CD4-positive, alpha-beta T cell treated with Interleukin-17A for 1 hour (primary cell): Measurements from ENCODE around the gene PGM2L1.
A peak's percentile ranks its signal among the peaks of the same experiment; 100 is the strongest.
"Not testable (repeated sequence)": the region's sequence is repeated elsewhere in the genome, so short reads cannot be mapped to it uniquely, and the experiment has no call there.

ENCODE experiments used
- DNase-seq: peaks from one replicate; pipeline ENCODE4 v3.0.0-alpha.2; 2020

Gene PGM2L1

DNA sequence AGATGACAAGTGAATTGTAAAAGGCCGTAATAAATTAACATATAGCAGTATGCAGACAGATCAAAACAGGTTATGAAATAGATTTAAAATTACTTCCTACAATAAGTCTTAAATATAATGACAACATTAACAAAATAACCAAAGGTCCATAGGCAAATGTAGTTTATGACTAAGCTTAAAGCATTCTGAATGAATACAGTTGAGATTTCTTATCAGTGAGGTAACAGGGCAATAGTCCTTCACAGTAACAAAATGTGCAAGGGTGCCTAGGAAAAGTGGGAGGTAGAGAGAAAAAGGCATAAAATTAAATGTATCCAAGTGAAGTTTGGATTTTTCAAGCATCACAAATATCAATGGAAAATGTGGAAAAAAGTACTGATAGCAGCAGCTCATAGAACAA, 65.9 kb downstream of the PGM2L1 start:
- no peak for DNase-seq

GRCh38 chr11:74331000-74331399, 67.2 kb downstream of the PGM2L1 start:
- DNase-seq = not testable (repeated sequence)

GRCh38 chr11:74330075-74330858, 68.0 kb downstream of the PGM2L1 start:
- no peak for DNase-seq

GRCh38 chr11:74327076-74327475, 71.2 kb downstream of the PGM2L1 start:
- DNase-seq = no peak

DNA sequence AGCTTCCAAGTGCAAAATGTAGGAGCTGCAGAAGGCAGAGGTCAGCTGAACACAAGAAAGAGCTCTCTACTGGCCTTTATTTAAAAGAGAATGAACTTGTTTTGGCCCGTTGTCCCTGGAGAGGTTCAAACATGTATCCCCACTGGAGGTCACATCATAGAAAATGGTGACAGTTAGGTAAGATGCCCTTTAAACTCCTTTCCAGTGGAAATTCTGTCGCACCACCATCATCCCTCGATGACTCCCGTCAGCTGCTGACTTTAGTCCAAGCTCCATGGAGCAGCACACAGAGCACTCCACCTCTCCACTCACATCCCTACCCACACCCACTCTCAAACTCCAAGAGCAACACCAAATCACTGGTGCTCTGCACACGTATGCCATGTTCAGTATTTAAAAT, 71.6 kb downstream of the PGM2L1 start:
- no peak for DNase-seq

DNA sequence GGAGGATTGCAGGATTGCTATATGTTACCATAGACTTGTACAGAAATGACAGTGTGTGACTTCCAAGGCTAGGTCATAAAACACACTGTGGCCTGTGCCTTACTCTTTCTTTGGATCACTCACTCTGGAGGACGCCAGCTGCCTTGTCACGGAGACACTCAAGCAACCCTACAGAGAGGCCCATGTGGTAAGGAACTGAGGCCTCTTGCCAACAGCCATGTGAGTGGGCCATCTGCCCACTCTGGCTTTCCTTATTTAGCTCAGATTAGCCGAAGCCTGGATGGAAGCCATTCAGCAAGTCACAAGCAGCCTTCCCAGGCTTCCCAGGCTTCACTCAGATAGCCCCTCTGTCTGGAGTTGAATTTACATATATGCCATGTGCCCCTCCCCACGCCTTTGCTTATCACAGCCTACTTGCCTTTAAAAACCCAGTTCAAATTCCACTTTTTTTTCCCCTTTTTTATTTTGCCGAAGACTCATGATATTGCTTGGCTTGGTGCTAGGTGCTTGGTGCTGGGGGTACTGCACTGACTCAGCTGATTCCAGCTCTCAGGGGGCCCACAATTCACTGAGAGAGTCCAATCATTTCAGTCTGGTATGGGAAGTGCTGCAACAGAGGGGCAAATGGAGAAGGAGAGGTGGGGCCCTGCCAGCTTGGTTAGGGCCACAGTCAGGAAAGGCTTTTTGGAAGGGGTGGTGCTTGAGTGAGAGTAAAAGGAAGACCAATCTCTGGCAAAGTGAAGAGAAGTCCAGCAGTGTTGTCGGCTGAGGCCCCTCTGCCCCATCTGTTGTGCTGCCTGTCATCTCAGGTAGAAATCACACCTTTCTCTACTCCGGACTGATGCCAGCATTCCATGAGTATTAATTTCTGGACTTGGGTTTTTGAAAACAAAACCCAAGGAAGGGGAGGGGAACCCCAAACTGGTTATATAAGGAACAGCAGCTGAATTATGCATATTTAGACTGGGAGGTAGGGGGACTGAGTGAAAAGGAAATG, 72.3 kb downstream of the PGM2L1 start:
- DNase-seq = no peak

GRCh38 chr11:74322667-74323066, 75.6 kb downstream of the PGM2L1 start:
- DNase-seq = no peak

DNA sequence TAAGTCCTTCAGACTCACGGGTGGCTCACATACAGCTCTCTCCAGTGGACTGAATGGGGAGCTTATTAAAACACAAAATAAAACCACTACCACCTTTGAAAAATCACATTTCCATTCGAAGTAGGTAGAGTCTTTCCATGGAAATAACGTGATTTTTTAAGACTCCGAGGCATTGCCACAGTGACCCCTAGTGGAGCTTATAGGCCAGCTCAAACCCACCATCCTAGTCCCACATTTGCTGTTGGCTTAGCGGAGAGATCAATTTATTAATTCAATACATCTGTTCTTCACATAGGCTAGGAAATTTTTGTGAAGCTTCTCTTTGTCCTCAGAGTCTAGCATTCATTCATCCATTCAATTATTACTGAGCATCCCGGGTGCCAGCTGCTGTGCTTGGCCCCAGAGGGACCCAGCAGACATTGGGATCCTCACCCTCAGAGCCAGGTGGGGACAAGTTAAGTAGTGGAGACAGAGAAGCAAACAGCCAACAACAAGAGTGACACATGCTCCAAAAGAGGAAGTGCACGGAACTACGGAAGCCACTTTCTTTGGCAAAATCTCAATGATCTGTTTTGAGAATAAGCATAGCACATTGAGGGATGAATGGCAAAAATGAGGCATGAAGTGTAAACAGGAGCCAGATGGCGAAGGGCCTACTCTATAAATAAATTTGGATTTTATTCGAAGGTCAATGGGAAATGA, 76.6 kb downstream of the PGM2L1 start:
- DNase-seq = peak; percentile 17

DNA sequence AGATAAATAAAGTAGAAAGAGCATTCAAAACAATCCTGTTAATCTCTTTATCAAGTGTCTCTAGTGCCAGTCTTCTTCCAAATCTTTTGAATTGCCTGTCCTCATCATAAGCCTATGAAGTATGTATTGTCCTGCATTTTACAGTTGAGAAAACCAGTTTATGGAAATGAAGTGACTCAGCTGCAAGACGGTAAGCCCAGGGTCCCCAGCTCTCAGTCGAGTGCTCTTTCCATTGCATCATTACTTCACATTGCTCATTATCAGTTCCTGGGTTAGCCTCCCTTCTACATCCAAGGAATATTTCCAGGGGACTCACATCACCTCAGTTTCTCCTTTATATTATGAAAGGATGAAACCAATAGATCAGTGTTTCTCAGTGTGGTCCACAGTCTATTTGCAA, 77.7 kb downstream of the PGM2L1 start:
- no peak for DNase-seq

GRCh38 chr11:74319139-74319816, 79.0 kb downstream of the PGM2L1 start:
- no peak for DNase-seq

- DNase-seq = no peak
These were observed 79.8 kb downstream of the PGM2L1 start for GRCh38 chr11:74318241-74318932.

DNA sequence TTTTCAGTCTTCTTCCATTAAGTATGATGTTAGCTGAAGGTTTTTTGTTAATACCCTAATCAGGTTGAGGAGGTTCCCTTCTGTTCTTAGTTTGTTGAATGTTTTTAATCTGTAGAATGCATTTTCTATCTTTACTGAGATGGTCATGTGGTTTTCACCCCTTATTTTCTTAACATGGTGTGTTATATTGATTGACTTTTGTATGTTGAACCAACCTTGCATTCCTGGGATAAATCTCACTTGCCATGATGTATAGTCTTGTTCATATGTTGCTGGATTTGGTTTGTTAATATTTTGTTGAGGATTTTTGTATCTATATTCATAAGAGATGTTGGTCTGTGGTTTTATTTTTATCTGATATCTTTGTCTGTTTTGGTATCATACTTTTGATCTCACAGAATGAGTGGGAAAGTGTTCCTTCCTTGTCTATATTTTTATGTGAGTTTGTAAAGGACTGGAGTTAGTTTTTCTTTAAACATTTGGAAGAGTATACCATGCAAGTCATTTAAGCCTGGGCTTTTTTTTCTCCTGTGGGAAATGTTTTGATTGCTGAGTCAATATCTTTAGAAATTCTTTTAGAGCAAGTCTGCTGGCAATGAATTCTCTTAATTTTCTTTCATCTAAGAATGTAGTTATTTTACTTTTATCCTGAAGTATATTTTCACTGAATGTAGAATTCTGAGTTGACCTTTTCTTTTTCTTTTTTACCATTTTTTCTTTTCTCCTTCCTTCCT, 81.3 kb downstream of the PGM2L1 start:
- DNase-seq = no peak

GRCh38 chr11:74312326-74312725, 85.9 kb downstream of the PGM2L1 start:
- DNase-seq = no peak

DNA sequence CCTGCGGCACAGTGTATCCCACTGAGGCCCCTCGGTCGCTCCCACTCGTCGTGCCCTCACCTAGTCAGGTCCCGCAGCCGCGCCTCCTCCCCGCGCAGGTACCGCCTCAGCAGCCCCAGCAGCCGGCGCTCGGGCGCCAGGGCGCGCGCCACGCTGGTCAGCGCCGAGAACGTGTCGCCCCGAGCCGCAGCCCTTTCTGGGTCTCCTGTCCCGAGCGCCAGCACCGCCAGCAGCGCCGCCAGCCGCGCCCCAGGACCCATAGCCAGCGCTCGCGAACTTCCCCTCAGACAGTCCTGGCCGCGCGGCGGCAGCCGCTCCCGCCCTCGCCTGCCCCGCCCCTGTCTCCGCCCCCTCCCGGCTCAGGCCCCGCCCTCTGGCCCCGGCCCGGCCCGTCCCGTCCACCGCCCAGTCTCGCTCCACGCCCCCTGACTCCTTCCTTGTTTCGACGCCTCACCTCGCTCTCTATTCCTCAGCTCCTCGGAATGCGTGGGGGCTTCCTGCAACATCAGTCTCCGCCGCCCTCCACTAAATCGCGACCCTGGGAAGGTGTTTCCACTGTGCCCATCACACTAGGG, 86.8 kb downstream of the PGM2L1 start, which contains the start of gene P4HA3:
Gene P4HA3 (minus strand): TSS at position 289 of the 575 bp plus-strand sequence. CDS start 29 bp downstream, at position 260.
- DNase-seq = peak; percentile 50

- DNase-seq = no peak
These were observed 87.4 kb downstream of the PGM2L1 start for GRCh38 chr11:74310857-74311256.

GRCh38 chr11:74307434-74307833, 90.8 kb downstream of the PGM2L1 start:
- DNase-seq = no peak

DNA sequence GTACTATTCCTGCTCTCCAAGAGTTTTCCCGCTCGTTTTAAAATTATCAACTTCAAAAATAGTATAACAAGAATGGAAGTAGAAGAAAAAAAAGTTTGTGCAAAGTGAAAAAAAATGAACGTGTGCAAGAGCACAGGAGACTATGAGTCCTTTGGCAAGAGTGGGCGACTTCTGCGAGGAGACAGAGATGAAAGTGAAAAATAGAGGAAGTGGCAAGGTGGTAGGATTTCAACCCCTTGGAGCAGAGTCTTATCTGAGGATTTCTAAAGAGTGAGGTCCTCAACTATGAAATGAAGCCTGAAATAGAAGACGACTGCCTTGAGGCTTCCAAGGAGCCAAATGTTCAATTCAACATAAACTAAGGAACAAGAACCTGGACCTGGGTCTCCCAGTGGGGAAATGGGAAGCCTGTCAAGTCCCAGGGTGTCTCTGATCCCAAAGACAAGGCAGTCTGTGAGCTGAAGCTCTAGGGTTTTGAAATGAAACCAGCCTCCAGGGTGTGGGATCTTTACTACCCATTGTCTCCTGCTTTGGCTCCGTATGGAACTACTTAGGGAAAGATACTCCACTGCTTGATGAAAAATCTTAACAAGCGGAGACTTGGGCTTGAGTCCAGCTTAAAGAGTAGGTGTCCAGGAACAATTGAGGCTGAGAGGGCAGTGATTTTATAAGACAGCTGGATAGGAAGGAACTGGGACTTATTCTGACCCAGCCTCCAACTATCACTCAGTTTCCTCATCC, 91.6 kb downstream of the PGM2L1 start:
- DNase-seq = no peak

DNA sequence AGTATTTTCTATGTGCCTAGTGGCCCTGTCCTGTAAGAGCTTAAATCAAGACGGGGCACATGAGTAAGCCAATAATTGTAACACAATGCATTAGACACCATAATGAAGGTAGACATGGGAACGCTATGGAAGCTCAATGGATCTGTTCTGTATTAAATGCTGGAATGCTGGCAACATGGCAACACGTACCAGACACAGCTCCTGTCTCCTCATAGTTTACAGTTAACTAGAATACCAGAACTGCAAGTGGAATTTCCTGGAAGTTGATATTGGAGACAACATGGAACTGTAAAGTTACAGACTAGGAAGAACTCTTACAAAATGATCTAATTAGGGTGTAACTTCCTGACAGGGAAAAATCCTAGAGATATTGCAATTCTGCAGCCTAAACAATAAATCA, 99.2 kb downstream of the PGM2L1 start:
- no peak for DNase-seq

DNA sequence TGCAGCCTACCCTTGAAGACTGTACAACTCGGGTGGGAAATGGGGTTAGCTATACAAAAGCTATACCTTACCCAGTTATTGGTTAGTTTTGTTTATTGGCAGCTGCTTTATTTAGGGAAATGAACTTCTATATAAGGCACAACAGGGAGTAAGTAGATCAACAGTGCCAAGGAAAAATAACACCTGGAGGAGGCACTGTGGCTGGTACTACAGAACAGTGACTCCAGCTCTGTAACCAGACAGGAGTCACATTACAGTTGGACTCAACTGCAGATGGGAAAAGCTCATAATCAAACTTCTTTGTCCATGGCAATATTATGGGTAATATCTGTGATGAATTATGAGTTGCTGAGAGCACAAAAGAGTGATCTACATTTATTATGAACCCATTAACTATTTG, 100.7 kb downstream of the PGM2L1 start:
- no peak for DNase-seq

- no peak for DNase-seq
These were observed 109.3 kb downstream of the PGM2L1 start for GRCh38 chr11:74288911-74289310.
